Measurements from ENCODE around the gene LRRK1.

The LRRK1 gene

GRCh38 chr15:101102746-101103145 is 183.6 kb downstream of the LRRK1 start:
- DNase-seq: no peak

- no peak for DNase-seq
Observed at GRCh38 chr15:101103598-101103997, 184.4 kb downstream of the LRRK1 start.

- no peak for DNase-seq
Observed at GRCh38 chr15:101104141-101104540, 185.0 kb downstream of the LRRK1 start.

- no peak for DNase-seq
Observed at GRCh38 chr15:101105059-101105891, 186.1 kb downstream of the LRRK1 start.

GRCh38 chr15:101107101-101107500 is 187.9 kb downstream of the LRRK1 start:
- no peak for DNase-seq

GRCh38 chr15:101107625-101108460 is 188.7 kb downstream of the LRRK1 start:
- no peak for DNase-seq

- DNase-seq: no peak
Observed at GRCh38 chr15:101108461-101108775, 189.3 kb downstream of the LRRK1 start.

GRCh38 chr15:101108791-101109190 is 189.6 kb downstream of the LRRK1 start:
- no peak for DNase-seq

GRCh38 chr15:101110681-101111569 is 191.8 kb downstream of the LRRK1 start:
- DNase-seq: no peak

- DNase-seq: no peak
Observed at GRCh38 chr15:101111570-101112262, 192.6 kb downstream of the LRRK1 start.

GRCh38 chr15:101112336-101113113 is 193.4 kb downstream of the LRRK1 start:
- no peak for DNase-seq

- DNase-seq: no peak
Observed at GRCh38 chr15:101113114-101114005, 194.2 kb downstream of the LRRK1 start.

GRCh38 chr15:101114166-101114565 is 195.0 kb downstream of the LRRK1 start:
- DNase-seq: no peak

- DNase-seq: no peak
Observed at GRCh38 chr15:101114610-101115009, 195.5 kb downstream of the LRRK1 start.

GRCh38 chr15:101115393-101115785 is 196.2 kb downstream of the LRRK1 start:
- no peak for DNase-seq

GRCh38 chr15:101115786-101116680 is 196.9 kb downstream of the LRRK1 start:
- DNase-seq: no peak

- DNase-seq: no peak
Observed at GRCh38 chr15:101116681-101116976, 197.5 kb downstream of the LRRK1 start.

- no peak for DNase-seq
Observed at GRCh38 chr15:101118116-101118515, 199.0 kb downstream of the LRRK1 start.

- no peak for DNase-seq
Observed at GRCh38 chr15:101118615-101119014, 199.5 kb downstream of the LRRK1 start.

GRCh38 chr15:101119181-101119580 is 200.0 kb downstream of the LRRK1 start:
- DNase-seq: no peak

Data from CD4-positive, alpha-beta T cell treated with Interleukin-4 for 4 hours (primary cell).